Immature natural killer cell (primary cell): ENCODE results near the gene CDR2. TPM values are rescaled to one million over a fixed set of nuclear protein-coding genes. Genes with fewer than 3 reads are reported as not detected.
A peak's percentile ranks its signal among the peaks of the same experiment; 100 is the strongest.

ENCODE experiments used
- DNase-seq, 3 donors: peaks; one replicate each; pipeline ENCODE4 v3.0.0; 2022; ENCODE audit warnings: mixed read lengths in 1 of 3
- H3K27ac Mint-ChIP-seq, 6 donors: one replicate each; pipeline ENCODE4 v1.8.0; 2020; ENCODE audit warnings: mixed read lengths in 6 of 6, mild to moderate bottlenecking in 5 of 6, inconsistent platforms in 4 of 6, moderate library complexity in 3 of 6
- H3K27me3 Mint-ChIP-seq, 3 donors: one replicate each; pipeline ENCODE4 v1.8.0; 2020 to 2021; ENCODE audit warnings: low read depth in 3 of 3, mild to moderate bottlenecking in 3 of 3, mixed read lengths in 3 of 3, moderate library complexity in 3 of 3, inconsistent platforms in 1 of 3
- H3K36me3 Mint-ChIP-seq, 3 donors: one replicate each; pipeline ENCODE4 v1.8.0; 2020; ENCODE audit warnings: mixed read lengths in 3 of 3, inconsistent platforms in 2 of 3, mild to moderate bottlenecking in 2 of 3
- H3K4me1 Mint-ChIP-seq, 2 donors: one replicate each; pipeline ENCODE4 v1.8.0; 2020; ENCODE audit warnings: inconsistent platforms in 2 of 2, mild to moderate bottlenecking in 2 of 2, mixed read lengths in 2 of 2, moderate library complexity in 1 of 2
- H3K4me3 Mint-ChIP-seq, 5 donors: one replicate each; pipeline ENCODE4 v1.8.0; 2020; ENCODE audit warnings: mild to moderate bottlenecking in 5 of 5, mixed read lengths in 5 of 5, inconsistent platforms in 3 of 5, moderate library complexity in 3 of 5
- H3K9me3 Mint-ChIP-seq, 6 donors: one replicate each; pipeline ENCODE4 v1.8.0; 2020; ENCODE audit warnings: mild to moderate bottlenecking in 6 of 6, mixed read lengths in 6 of 6, inconsistent platforms in 4 of 6, moderate library complexity in 3 of 6
- polyA plus RNA-seq, 3 donors: library from polyadenylated mRNA; unstranded; fragments of 300-500 nt; fragmentation: Illumina TruSeq; gene quantifications; one replicate each; pipeline ENCODE4 v1.2.3, GENCODE V29; 2021

The CDR2 gene
- polyA plus RNA-seq, 3 donors from 2014 or later: 9.6 to 21.7 (median 11.3) TPM

- Mint-ChIP-seq H3K4me3 (no peak overlapping the region), H3K27ac (no peak overlapping the region), H3K9me3 (no peaks in the 10 kb centered on the region), H3K36me3 (no peaks in the 10 kb centered on the region), H3K27me3 (peaks cover 0 to 2% (median 0%) of the 10 kb centered on the region in 3 donors), H3K4me1 (no peaks in the 10 kb centered on the region)
- no peak for DNase-seq
Observed at GRCh38 chr16:22395960-22396359, 21.5 kb upstream of the CDR2 start.

GRCh38 chr16:22394121-22394520 lies 19.7 kb upstream of the CDR2 start:
- Mint-ChIP-seq H3K27me3 (no peaks in the 10 kb centered on the region), H3K27ac (no peak overlapping the region), H3K4me1 (no peaks in the 10 kb centered on the region), H3K36me3 (no peaks in the 10 kb centered on the region), H3K9me3 (no peaks in the 10 kb centered on the region), H3K4me3 (no peak overlapping the region)
- no peak for DNase-seq

GRCh38 chr16:22388101-22388644 lies 13.8 kb upstream of the CDR2 start:
- peaks cover 0 to 7% (median 5%) of the 10 kb centered on the region in 3 donors for H3K36me3 Mint-ChIP-seq
- H3K4me3 Mint-ChIP-seq: no peak overlapping the region
- no peak for DNase-seq
- H3K27me3 Mint-ChIP-seq: no peaks in the 10 kb centered on the region
- H3K4me1 Mint-ChIP-seq: no peaks in the 10 kb centered on the region
- H3K27ac Mint-ChIP-seq: no peak overlapping the region
- H3K9me3 Mint-ChIP-seq: no peaks in the 10 kb centered on the region

- Mint-ChIP-seq H3K4me1 (no peaks in the 10 kb centered on the region), H3K4me3 (no peak overlapping the region), H3K36me3 (peaks cover 0 to 7% (median 5%) of the 10 kb centered on the region in 3 donors), H3K27me3 (no peaks in the 10 kb centered on the region), H3K27ac (no peak overlapping the region), H3K9me3 (no peaks in the 10 kb centered on the region)
- DNase-seq: no peak
Observed at GRCh38 chr16:22386976-22387375, 12.6 kb upstream of the CDR2 start.

- H3K4me1 Mint-ChIP-seq: no peaks in the 10 kb centered on the region
- peaks cover 0 to 7% (median 5%) of the 10 kb centered on the region in 3 donors for H3K36me3 Mint-ChIP-seq
- H3K4me3 Mint-ChIP-seq: no peak overlapping the region
- H3K27me3 Mint-ChIP-seq: no peaks in the 10 kb centered on the region
- DNase-seq: no peak
- no peak overlapping the region for H3K27ac Mint-ChIP-seq
- no peaks in the 10 kb centered on the region for H3K9me3 Mint-ChIP-seq
Observed at GRCh38 chr16:22385196-22385595, 10.8 kb upstream of the CDR2 start.

- Mint-ChIP-seq H3K9me3 (no peaks in the 10 kb centered on the region), H3K4me1 (no peaks in the 10 kb centered on the region), H3K4me3 (no peak overlapping the region), H3K36me3 (peaks cover 0 to 7% (median 5%) of the 10 kb centered on the region in 3 donors), H3K27ac (no peak overlapping the region), H3K27me3 (no peaks in the 10 kb centered on the region)
- no peak for DNase-seq
Observed at GRCh38 chr16:22383827-22384226, 9.4 kb upstream of the CDR2 start.

- H3K9me3 Mint-ChIP-seq: no peaks in the 10 kb centered on the region
- peaks cover 0 to 7% (median 5%) of the 10 kb centered on the region in 3 donors for H3K36me3 Mint-ChIP-seq
- no peaks in the 10 kb centered on the region for H3K4me1 Mint-ChIP-seq
- H3K27ac Mint-ChIP-seq: no peak overlapping the region
- H3K4me3 Mint-ChIP-seq: no peak overlapping the region
- no peak for DNase-seq
- H3K27me3 Mint-ChIP-seq: no peaks in the 10 kb centered on the region
Observed at GRCh38 chr16:22381392-22381791, 7.0 kb upstream of the CDR2 start.

- peak overlapping the region in 1 of 6 donors; percentile 61 for H3K27ac Mint-ChIP-seq
- no peaks in the 10 kb centered on the region for H3K9me3 Mint-ChIP-seq
- peaks cover 0 to under 1% (median 0%) of the 10 kb centered on the region in 3 donors for H3K27me3 Mint-ChIP-seq
- peaks cover 0 to 4% (median 3%) of the 10 kb centered on the region in 3 donors for H3K36me3 Mint-ChIP-seq
- no peak overlapping the region for H3K4me3 Mint-ChIP-seq
- peaks cover 0 to under 1% of the 10 kb centered on the region in 2 donors for H3K4me1 Mint-ChIP-seq
- no peak for DNase-seq
Observed at GRCh38 chr16:22380529-22380928, 6.1 kb upstream of the CDR2 start.

- Mint-ChIP-seq H3K27me3 (peaks cover 0 to 3% (median 1%) of the 10 kb centered on the region in 3 donors), H3K4me1 (peaks cover 8 to 10% of the 10 kb centered on the region in 2 donors), H3K36me3 (no peaks in the 10 kb centered on the region), H3K27ac (no peak overlapping the region), H3K4me3 (no peak overlapping the region), H3K9me3 (no peaks in the 10 kb centered on the region)
- no peak for DNase-seq
Observed at GRCh38 chr16:22379656-22380055, 5.2 kb upstream of the CDR2 start.

- H3K9me3 Mint-ChIP-seq: no peaks in the 10 kb centered on the region
- no peaks in the 10 kb centered on the region for H3K36me3 Mint-ChIP-seq
- H3K4me3 Mint-ChIP-seq: peak overlapping the region; percentile 33 to 70 (median 39)
- no peak overlapping the region for H3K27ac Mint-ChIP-seq
- DNase-seq: no peak
- H3K4me1 Mint-ChIP-seq: peaks cover 22 to 34% of the 10 kb centered on the region in 2 donors
- H3K27me3 Mint-ChIP-seq: peaks cover 0 to 7% (median 4%) of the 10 kb centered on the region in 3 donors
Observed at GRCh38 chr16:22375963-22376640, 1.7 kb upstream of the CDR2 start.

- peak in 1 of 3 donors; percentile 7 for DNase-seq
- H3K36me3 Mint-ChIP-seq: no peaks in the 10 kb centered on the region
- no peaks in the 10 kb centered on the region for H3K9me3 Mint-ChIP-seq
- peak overlapping the region; percentile 93 to 98 (median 97) for H3K4me3 Mint-ChIP-seq
- H3K27ac Mint-ChIP-seq: peak overlapping the region in 5 of 6 donors; percentile 30 to 83 (median 51)
- peaks cover 22 to 34% of the 10 kb centered on the region in 2 donors for H3K4me1 Mint-ChIP-seq
- H3K27me3 Mint-ChIP-seq: peaks cover 0 to 7% (median 4%) of the 10 kb centered on the region in 3 donors
Observed at GRCh38 chr16:22375117-22375962, 921 bp upstream of the CDR2 start.

- H3K27me3 Mint-ChIP-seq: peaks cover 0 to 7% (median 4%) of the 10 kb centered on the region in 3 donors
- H3K36me3 Mint-ChIP-seq: no peaks in the 10 kb centered on the region
- H3K9me3 Mint-ChIP-seq: no peaks in the 10 kb centered on the region
- peak in 2 of 3 donors; percentile 20 to 28 for DNase-seq
- H3K27ac Mint-ChIP-seq: peak overlapping the region; percentile 18 to 76 (median 70)
- H3K4me3 Mint-ChIP-seq: peak overlapping the region; percentile 93 to 98 (median 97)
- H3K4me1 Mint-ChIP-seq: peaks cover 29 to 48% of the 10 kb centered on the region in 2 donors
Observed at GRCh38 chr16:22373662-22374310, 633 bp downstream of the CDR2 start.

- H3K36me3 Mint-ChIP-seq: no peaks in the 10 kb centered on the region
- H3K4me3 Mint-ChIP-seq: peak overlapping the region; percentile 85 to 93 (median 86)
- no peak for DNase-seq
- H3K9me3 Mint-ChIP-seq: no peaks in the 10 kb centered on the region
- peak overlapping the region; percentile 18 to 76 (median 70) for H3K27ac Mint-ChIP-seq
- peaks cover 31 to 52% of the 10 kb centered on the region in 2 donors for H3K4me1 Mint-ChIP-seq
- peaks cover 0 to 7% (median 4%) of the 10 kb centered on the region in 3 donors for H3K27me3 Mint-ChIP-seq
Observed at GRCh38 chr16:22372882-22373661, 1.3 kb downstream of the CDR2 start.
